DOHH2 (cell line): Measurements from ENCODE around the gene ARAP1.

Source experiments
- EZH2phosphoT487 ChIP-seq: fragments of 200-600 bp; sonication (generic); IDR thresholded peaks from 2 replicates; pipeline ENCODE4 v1.6.1; 2017; ENCODE audit warnings: borderline replicate concordance, mild to moderate bottlenecking, antibody characterized with exemption, low read length, moderate library complexity, mixed read lengths
- TF ChIP-seq, protein P1 (sequence below): fragments of 200-600 bp; sonication (generic); IDR thresholded peaks from one replicate; pipeline ENCODE4 v1.5.1; 2014; ENCODE audit warnings: antibody characterized with exemption, mild to moderate bottlenecking, low read depth, low read length; ENCODE audit not compliant: poor library complexity, severe bottlenecking

DNA sequence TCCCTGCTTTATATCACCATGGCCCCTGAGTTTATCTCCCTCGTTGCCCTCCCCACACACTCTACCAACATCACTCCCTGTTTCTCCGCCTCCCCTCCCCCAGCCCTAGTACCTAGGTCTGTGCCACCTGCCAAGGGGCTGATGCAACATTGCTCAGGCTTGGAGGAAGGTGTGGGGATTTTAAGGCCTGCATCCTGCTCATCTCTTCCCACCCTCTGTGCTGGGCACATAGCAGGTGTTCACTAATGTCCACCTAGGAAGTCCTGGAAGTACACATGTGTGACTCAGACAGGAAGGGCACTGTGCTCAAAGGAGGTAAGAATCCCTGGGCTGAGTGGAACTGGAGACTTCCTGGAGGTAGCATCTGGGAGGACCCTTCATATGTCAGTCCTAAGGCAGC is 115.0 kb downstream of the ARAP1 start:
- TF ChIP-seq, protein P1, sequence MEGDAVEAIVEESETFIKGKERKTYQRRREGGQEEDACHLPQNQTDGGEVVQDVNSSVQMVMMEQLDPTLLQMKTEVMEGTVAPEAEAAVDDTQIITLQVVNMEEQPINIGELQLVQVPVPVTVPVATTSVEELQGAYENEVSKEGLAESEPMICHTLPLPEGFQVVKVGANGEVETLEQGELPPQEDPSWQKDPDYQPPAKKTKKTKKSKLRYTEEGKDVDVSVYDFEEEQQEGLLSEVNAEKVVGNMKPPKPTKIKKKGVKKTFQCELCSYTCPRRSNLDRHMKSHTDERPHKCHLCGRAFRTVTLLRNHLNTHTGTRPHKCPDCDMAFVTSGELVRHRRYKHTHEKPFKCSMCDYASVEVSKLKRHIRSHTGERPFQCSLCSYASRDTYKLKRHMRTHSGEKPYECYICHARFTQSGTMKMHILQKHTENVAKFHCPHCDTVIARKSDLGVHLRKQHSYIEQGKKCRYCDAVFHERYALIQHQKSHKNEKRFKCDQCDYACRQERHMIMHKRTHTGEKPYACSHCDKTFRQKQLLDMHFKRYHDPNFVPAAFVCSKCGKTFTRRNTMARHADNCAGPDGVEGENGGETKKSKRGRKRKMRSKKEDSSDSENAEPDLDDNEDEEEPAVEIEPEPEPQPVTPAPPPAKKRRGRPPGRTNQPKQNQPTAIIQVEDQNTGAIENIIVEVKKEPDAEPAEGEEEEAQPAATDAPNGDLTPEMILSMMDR: no peak
- TF ChIP-seq EZH2phosphoT487: no peak
